Breast epithelium (tissue), 4 donors: Measurements from ENCODE around the gene ARHGAP30. TPM values are rescaled to one million over a fixed set of nuclear protein-coding genes. Genes with fewer than 3 reads are reported as not detected.

Experiments used
- DNase-seq, 2 donors: peaks; one replicate each; pipeline ENCODE4 v3.0.0-alpha.2; 2019; ENCODE audit warnings: low spot score in 2 of 2
- H3K27ac ChIP-seq, 2 donors: fragments of 200-600 bp; sonication (generic) in 1 of 2; one replicate each; pipeline ENCODE4 v1.5.1; 2016 to 2019; ENCODE audit warnings: mild to moderate bottlenecking in 1 of 2
- H3K27me3 ChIP-seq, 2 donors: fragments of 200-600 bp; sonication (generic) in 1 of 2; one replicate each; pipeline versions ENCODE4 v1.5.1 to v1.6.0; 2017 to 2019; ENCODE audit warnings: control low read depth in 1 of 2, mild to moderate bottlenecking in 1 of 2
- H3K36me3 ChIP-seq: fragments of 200-600 bp; one replicate; pipeline ENCODE4 v1.5.1; 2019
- H3K4me1 ChIP-seq, 2 donors: fragments of 200-600 bp; sonication (generic); one replicate each; pipeline ENCODE4 v1.5.1; 2016 to 2019; ENCODE audit warnings: control low read depth in 1 of 2
- H3K4me3 ChIP-seq, 3 donors: fragments of 200-600 bp; sonication (generic); 1 replicate in 2 of 3; 2 replicates in 1 of 3; pipeline ENCODE4 v1.5.1; 2016 to 2019; ENCODE audit warnings: mild to moderate bottlenecking in 3 of 3, moderate library complexity in 2 of 3
- H3K9me3 ChIP-seq, 2 donors: fragments of 200-600 bp; sonication (generic) in 1 of 2; one replicate each; pipeline ENCODE4 v1.5.1; 2016 to 2019; ENCODE audit warnings: control low read depth in 1 of 2
- POLR2A ChIP-seq: fragments of 450-650 bp; IDR thresholded peaks from one replicate; pipeline ENCODE4 v1.6.1; 2016; ENCODE audit warnings: antibody characterized with exemption, mild to moderate bottlenecking, moderate library complexity
- POLR2AphosphoS5 ChIP-seq, 3 donors: sonication (generic); formaldehyde crosslinking; IDR thresholded peaks; one replicate each; pipeline ENCODE4 v1.6.1; 2017; ENCODE audit warnings: antibody characterized with exemption in 3 of 3
- intact Hi-C: fragments of 100-400 bp; cut with DNase I; formaldehyde crosslinking; loops from one replicate; pipeline ENCODE4 v1.15.1; 2023; ENCODE audit warnings: low total_unique reads
- total RNA-seq, 3 donors: library from RNA; depleted of rRNA; stranded (reverse); fragments of >200 nt; gene quantifications; one replicate each; pipeline ENCODE4 v1.1.0, GENCODE V29; 2016
- TF ChIP-seq, protein P1 (sequence below), 3 donors: fragments of 450-650 bp; IDR thresholded peaks; one replicate each; pipeline ENCODE4 v1.5.1; 2016 to 2017; ENCODE audit warnings: antibody characterized with exemption in 3 of 3, mild to moderate bottlenecking in 3 of 3, moderate library complexity in 3 of 3

The ARHGAP30 gene
- total RNA-seq, 3 donors from 2014 or later: 5.2 to 16.5 (median 7.9) TPM

DNA sequence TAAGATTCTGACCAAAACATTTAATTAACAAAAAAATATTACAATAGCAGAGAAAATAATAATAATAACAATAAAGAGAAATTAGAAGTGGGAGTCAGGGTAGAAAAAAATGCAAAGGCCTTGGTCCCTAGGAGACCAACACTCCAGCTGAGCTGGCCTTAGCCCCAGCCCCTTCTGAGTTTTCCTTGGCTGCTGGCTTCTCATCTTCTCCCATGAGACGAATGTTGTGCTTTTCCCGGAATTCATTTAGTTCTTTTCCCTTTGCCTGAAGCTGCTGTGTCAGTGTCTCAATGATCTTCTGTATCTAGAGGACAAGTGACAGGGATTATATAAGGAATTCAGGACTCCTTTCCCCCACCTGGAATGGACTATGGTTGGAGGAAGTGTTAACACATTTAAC lies 30.9 kb upstream of the ARHGAP30 start:
- Histone ChIP-seq H3K27me3 (no peaks in the 10 kb centered on the region), H3K27ac (no peak overlapping the region), H3K36me3 (no peaks in the 10 kb centered on the region), H3K4me1 (peaks cover 0 to 3% of the 10 kb centered on the region in 2 donors), H3K4me3 (no peak overlapping the region), H3K9me3 (no peaks in the 10 kb centered on the region)
- TF ChIP-seq, protein P1, sequence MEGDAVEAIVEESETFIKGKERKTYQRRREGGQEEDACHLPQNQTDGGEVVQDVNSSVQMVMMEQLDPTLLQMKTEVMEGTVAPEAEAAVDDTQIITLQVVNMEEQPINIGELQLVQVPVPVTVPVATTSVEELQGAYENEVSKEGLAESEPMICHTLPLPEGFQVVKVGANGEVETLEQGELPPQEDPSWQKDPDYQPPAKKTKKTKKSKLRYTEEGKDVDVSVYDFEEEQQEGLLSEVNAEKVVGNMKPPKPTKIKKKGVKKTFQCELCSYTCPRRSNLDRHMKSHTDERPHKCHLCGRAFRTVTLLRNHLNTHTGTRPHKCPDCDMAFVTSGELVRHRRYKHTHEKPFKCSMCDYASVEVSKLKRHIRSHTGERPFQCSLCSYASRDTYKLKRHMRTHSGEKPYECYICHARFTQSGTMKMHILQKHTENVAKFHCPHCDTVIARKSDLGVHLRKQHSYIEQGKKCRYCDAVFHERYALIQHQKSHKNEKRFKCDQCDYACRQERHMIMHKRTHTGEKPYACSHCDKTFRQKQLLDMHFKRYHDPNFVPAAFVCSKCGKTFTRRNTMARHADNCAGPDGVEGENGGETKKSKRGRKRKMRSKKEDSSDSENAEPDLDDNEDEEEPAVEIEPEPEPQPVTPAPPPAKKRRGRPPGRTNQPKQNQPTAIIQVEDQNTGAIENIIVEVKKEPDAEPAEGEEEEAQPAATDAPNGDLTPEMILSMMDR (IDR thresholded peaks at IDR 0.05): no peak
- no peak for TF ChIP-seq POLR2A
- no peak for TF ChIP-seq POLR2AphosphoS5 (IDR thresholded peaks at IDR 0.05)
- DNase-seq: no peak
- intact Hi-C loops: no loop called here

DNA sequence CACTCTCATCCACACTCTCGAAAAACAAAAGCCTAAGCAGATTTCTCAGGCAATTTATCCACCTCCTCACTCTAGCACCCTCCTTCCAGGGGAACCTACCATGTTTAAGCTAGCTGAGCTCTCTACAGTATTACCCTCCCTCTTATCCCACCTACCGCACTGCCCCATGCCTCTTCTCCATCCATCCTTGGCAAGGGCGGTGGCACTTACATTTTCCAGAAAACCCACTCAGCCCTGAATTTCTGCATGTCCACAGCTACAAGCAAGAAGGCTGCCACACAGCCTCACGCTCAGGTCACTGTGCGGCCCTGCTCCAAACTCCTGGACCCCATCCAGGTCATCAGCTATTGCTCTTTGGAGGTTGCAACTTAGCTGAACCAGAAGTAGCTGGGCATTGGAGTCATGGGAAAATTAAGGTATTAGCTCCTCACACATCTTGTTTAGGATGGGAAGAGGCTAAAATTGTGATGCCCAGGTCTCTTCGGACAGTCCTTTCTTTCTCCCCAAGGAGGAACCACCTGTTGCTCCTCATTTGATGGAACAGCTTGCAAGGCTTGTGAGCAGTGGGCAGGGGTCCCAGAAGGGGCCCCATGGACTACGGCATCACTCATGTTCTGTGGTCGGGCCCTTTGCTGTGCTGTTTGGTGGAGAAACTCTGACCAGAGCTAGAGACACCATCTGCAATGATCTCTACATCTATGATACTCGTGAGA lies 29.6 kb upstream of the ARHGAP30 start:
- intact Hi-C loops: no loop called here
- peak overlapping the region in 1 of 2 donors; percentile 82 for H3K27ac ChIP-seq
- peaks cover 0 to 3% of the 10 kb centered on the region in 2 donors for H3K4me1 ChIP-seq
- no peak for TF ChIP-seq POLR2AphosphoS5 (IDR thresholded peaks at IDR 0.05)
- TF ChIP-seq, protein P1 (IDR thresholded peaks at IDR 0.05): no peak
- H3K4me3 ChIP-seq: peak overlapping the region in 2 of 3 donors; percentile 71 to 80
- H3K9me3 ChIP-seq: no peaks in the 10 kb centered on the region
- peak in 1 of 2 donors; percentile 48 for DNase-seq
- H3K36me3 ChIP-seq: no peaks in the 10 kb centered on the region
- no peaks in the 10 kb centered on the region for H3K27me3 ChIP-seq

DNA sequence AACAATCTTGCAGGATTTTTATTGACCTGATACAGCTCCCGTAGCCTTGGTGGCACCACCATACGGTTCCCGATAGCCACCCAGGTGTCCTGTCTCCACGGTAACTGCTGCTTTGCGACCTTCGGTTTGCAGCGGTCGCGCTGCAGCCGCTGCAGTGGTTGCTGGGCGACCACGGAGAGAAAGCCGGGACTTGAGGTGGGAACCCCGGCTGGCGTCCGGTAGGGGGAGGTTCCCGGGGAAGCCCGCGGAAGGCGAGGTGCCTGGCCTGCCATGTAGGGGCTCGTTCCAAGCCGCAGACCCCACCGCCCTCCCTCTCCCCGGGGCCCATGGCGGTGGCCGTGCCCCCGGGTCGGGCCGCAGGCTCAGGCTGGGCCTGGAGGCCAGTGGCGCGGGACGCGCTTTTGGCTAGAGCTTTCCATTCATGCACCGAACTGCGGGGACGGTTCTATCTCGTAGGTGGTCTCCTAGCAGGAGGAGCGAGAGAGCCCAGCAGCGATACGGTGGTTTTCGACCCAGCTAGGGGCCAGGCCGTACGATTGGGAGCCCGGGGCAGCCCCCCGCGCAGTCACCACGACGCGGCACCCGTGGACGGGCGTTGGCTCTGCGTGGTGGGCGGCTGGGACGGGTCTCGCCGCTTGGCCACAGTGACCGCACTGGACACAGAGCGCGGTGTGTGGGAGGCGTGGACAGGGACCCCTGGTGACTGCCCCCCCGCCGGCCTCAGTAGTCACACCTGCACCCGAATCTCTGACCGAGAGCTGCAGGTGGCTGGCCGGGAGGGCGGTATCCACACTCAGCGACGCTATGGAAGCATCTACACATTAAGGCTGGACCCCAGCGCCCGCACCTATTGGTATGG lies 28.7 kb upstream of the ARHGAP30 start, which contains the start of gene KLHDC9:
Gene KLHDC9 (plus strand): TSS at position 152 of the 859 bp plus-strand sequence. CDS start 175 bp downstream, at position 327.
- intact Hi-C loops: no loop called here
- peak; percentile 80 to 82 for DNase-seq
- Histone ChIP-seq H3K27me3 (no peaks in the 10 kb centered on the region), H3K36me3 (no peaks in the 10 kb centered on the region), H3K27ac (peak within 1 kb of the TSS; percentile 70 to 82), H3K9me3 (no peaks in the 10 kb centered on the region), H3K4me3 (peak within 1 kb of the TSS; percentile 58 to 80 (median 71)), H3K4me1 (peaks cover 0 to 3% of the 10 kb centered on the region in 2 donors)
- TF ChIP-seq, protein P1 (IDR thresholded peaks at IDR 0.05): no peak
- TF ChIP-seq POLR2AphosphoS5 (IDR thresholded peaks at IDR 0.05) (no peak), POLR2A (no peak)

DNA sequence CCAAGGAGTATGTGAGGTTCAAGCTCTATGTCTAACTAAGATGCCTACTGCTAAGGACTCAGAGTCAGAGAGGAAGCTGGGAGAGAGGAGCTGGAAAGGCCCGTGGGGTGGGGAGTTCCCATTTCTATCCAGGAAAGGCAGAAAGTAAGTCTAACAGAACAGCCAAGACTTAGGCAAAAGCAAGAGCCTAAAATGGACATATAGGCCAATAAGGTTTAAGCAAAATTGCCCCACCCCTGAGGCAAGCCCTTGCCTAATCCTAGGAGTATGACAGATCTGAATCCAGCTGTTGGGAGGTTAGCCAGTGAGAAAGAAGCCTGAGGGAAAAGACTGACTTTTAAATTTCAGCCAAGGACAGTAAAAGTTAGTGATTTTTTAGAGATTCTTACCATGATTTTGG lies 26.8 kb upstream of the ARHGAP30 start:
- no peak overlapping the region for H3K4me3 ChIP-seq
- H3K9me3 ChIP-seq: no peaks in the 10 kb centered on the region
- H3K4me1 ChIP-seq: peaks cover 0 to 3% of the 10 kb centered on the region in 2 donors
- H3K36me3 ChIP-seq: no peaks in the 10 kb centered on the region
- peak overlapping the region; percentile 16 to 70 for H3K27ac ChIP-seq
- intact Hi-C loops: no loop called here
- DNase-seq: peak; percentile 17 to 22
- no peaks in the 10 kb centered on the region for H3K27me3 ChIP-seq
- TF ChIP-seq POLR2AphosphoS5 (IDR thresholded peaks at IDR 0.05) (no peak), POLR2A (no peak)
- TF ChIP-seq, protein P1 (IDR thresholded peaks at IDR 0.05): no peak
